ENCODE measurements around the gene LANCL1.

The LANCL1 gene

GRCh38 chr2:210515911-210516310 lies 39.4 kb upstream of the LANCL1 start:
- H3K4me3 ChIP-seq (replicated peaks; ENCODE audit: low read depth, low read length): no peak overlapping the region
- no peak for DNase-seq (ENCODE audit: extremely low read depth, low read depth)
- TF ChIP-seq, protein P1, sequence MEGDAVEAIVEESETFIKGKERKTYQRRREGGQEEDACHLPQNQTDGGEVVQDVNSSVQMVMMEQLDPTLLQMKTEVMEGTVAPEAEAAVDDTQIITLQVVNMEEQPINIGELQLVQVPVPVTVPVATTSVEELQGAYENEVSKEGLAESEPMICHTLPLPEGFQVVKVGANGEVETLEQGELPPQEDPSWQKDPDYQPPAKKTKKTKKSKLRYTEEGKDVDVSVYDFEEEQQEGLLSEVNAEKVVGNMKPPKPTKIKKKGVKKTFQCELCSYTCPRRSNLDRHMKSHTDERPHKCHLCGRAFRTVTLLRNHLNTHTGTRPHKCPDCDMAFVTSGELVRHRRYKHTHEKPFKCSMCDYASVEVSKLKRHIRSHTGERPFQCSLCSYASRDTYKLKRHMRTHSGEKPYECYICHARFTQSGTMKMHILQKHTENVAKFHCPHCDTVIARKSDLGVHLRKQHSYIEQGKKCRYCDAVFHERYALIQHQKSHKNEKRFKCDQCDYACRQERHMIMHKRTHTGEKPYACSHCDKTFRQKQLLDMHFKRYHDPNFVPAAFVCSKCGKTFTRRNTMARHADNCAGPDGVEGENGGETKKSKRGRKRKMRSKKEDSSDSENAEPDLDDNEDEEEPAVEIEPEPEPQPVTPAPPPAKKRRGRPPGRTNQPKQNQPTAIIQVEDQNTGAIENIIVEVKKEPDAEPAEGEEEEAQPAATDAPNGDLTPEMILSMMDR (IDR thresholded peaks at IDR 0.05; ENCODE audit: low read depth, low read length, missing control alignments): no peak

- no peak for DNase-seq (ENCODE audit: extremely low read depth, low read depth)
- TF ChIP-seq, protein P1 (IDR thresholded peaks at IDR 0.05; ENCODE audit: low read depth, low read length, missing control alignments): no peak
- H3K4me3 ChIP-seq (replicated peaks; ENCODE audit: low read depth, low read length): no peak overlapping the region
Measured at GRCh38 chr2:210503725-210504191, 27.2 kb upstream of the LANCL1 start.

DNA sequence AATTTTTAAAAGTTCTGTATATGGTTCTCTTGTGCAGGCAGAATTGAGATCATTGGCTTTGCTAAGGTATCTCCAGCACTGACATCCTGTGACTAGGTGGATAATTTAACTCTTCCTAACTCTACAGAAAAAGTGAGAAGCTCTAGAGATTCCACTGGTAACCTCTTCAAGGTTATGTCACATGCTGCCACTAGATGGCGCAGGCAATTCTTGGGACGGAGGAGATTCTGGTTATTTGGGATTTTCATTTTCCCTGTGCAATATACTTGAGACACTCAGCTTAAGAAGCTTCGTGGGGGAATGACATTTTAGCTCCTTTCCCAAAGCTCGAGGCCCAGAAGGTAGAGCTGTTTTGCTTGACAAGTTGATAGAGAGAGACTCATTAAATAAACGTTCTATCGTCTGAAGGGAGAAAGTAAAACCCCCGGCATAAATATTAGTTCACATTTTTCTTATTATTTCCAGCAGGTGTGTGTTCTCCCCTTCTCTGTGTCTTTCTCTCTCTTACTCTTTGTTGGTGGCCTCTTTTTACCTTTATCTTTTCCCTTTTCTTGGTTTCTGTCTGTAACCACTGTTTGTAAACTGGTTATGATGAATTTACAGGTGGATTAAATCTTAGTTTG lies 26.6 kb upstream of the LANCL1 start:
- DNase-seq (ENCODE audit: extremely low read depth, low read depth): peak; percentile 16
- H3K4me3 ChIP-seq (replicated peaks; ENCODE audit: low read depth, low read length): no peak overlapping the region
- TF ChIP-seq, protein P1 (IDR thresholded peaks at IDR 0.05; ENCODE audit: low read depth, low read length, missing control alignments): peak; percentile 93

- TF ChIP-seq, protein P1 (IDR thresholded peaks at IDR 0.05; ENCODE audit: low read depth, low read length, missing control alignments): no peak
- no peak overlapping the region for H3K4me3 ChIP-seq (replicated peaks; ENCODE audit: low read depth, low read length)
- DNase-seq (ENCODE audit: extremely low read depth, low read depth): no peak
Measured at GRCh38 chr2:210496512-210496911, 20.0 kb upstream of the LANCL1 start.

GRCh38 chr2:210493528-210493927 lies 17.0 kb upstream of the LANCL1 start:
- H3K4me3 ChIP-seq (replicated peaks; ENCODE audit: low read depth, low read length): no peak overlapping the region
- TF ChIP-seq, protein P1 (IDR thresholded peaks at IDR 0.05; ENCODE audit: low read depth, low read length, missing control alignments): no peak
- DNase-seq (ENCODE audit: extremely low read depth, low read depth): no peak

- no peak for DNase-seq (ENCODE audit: extremely low read depth, low read depth)
- no peak overlapping the region for H3K4me3 ChIP-seq (replicated peaks; ENCODE audit: low read depth, low read length)
- TF ChIP-seq, protein P1 (IDR thresholded peaks at IDR 0.05; ENCODE audit: low read depth, low read length, missing control alignments): no peak
Measured at GRCh38 chr2:210481601-210482175, 5.1 kb upstream of the LANCL1 start.
